ENCODE results near the gene ELMO1. TPM values are rescaled to one million over a fixed set of nuclear protein-coding genes. Genes with fewer than 3 reads are reported as not detected.

Gene ELMO1
- total and polyA plus RNA-seq, 2 experiments from 2014 or later = 6.5 to 24.9 TPM

DNA sequence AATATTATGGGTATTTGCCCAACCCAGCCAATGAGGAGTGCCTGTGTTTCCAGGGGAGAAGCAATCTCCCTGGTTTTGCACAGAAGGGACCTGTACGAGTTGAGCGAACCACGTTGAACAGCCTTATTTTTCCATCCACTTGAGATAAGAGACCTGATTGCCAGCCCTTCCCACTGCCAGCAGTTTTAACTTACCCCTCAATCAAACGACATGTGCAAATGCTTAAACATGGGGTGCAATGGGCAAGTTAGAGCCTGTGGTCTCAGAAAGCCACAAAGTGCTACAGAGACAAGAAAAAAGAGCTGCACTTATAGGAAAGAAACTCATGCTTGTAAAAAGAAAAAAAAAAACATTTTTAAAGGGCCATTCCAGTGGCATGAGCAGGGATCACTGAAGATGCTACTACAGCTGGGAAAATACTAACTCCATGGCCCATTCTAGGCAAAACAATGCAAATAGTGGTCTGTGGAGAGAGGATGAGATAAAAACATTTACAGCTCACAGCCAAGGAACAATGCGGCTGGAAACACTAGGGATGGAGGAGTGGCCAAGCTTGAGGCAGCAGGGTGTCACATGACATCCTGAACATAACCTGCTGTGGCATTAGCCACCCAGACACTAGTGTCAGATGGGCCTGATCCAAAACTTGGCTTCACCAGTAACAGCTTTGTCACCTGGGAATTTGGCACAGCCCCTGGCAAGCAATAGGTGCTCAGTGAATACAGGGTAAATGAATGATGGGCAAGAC, 162.8 kb downstream of the ELMO1 start:
- TF ChIP-seq POLR2AphosphoS5 (IDR thresholded peaks at IDR 0.05; ENCODE audit: low read depth) (no peak), ZNF331 (CRISPR knock-in tag; IDR thresholded peaks at IDR 0.05; ENCODE audit: low read depth) (no peak), ZNF114 (CRISPR knock-in tag; IDR thresholded peaks at IDR 0.05) (no peak), EZH2 (IDR thresholded peaks at IDR 0.05; ENCODE audit: low read depth, unreplicated experiment) (no peak), STAT1 (IDR thresholded peaks at IDR 0.05; ENCODE audit: unreplicated experiment) (no peak), EZH2phosphoT487 (IDR thresholded peaks at IDR 0.05; ENCODE audit: unreplicated experiment) (no peak), JUNB (IDR thresholded peaks at IDR 0.05; ENCODE audit: unreplicated experiment) (no peak), NANOG (IDR thresholded peaks at IDR 0.05; ENCODE audit: borderline replicate concordance) (no peak)
- TF ChIP-seq, protein P1, sequence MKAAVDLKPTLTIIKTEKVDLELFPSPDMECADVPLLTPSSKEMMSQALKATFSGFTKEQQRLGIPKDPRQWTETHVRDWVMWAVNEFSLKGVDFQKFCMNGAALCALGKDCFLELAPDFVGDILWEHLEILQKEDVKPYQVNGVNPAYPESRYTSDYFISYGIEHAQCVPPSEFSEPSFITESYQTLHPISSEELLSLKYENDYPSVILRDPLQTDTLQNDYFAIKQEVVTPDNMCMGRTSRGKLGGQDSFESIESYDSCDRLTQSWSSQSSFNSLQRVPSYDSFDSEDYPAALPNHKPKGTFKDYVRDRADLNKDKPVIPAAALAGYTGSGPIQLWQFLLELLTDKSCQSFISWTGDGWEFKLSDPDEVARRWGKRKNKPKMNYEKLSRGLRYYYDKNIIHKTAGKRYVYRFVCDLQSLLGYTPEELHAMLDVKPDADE (IDR thresholded peaks at IDR 0.05) = no peak
- TF ChIP-seq, protein P2, sequence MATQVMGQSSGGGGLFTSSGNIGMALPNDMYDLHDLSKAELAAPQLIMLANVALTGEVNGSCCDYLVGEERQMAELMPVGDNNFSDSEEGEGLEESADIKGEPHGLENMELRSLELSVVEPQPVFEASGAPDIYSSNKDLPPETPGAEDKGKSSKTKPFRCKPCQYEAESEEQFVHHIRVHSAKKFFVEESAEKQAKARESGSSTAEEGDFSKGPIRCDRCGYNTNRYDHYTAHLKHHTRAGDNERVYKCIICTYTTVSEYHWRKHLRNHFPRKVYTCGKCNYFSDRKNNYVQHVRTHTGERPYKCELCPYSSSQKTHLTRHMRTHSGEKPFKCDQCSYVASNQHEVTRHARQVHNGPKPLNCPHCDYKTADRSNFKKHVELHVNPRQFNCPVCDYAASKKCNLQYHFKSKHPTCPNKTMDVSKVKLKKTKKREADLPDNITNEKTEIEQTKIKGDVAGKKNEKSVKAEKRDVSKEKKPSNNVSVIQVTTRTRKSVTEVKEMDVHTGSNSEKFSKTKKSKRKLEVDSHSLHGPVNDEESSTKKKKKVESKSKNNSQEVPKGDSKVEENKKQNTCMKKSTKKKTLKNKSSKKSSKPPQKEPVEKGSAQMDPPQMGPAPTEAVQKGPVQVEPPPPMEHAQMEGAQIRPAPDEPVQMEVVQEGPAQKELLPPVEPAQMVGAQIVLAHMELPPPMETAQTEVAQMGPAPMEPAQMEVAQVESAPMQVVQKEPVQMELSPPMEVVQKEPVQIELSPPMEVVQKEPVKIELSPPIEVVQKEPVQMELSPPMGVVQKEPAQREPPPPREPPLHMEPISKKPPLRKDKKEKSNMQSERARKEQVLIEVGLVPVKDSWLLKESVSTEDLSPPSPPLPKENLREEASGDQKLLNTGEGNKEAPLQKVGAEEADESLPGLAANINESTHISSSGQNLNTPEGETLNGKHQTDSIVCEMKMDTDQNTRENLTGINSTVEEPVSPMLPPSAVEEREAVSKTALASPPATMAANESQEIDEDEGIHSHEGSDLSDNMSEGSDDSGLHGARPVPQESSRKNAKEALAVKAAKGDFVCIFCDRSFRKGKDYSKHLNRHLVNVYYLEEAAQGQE (IDR thresholded peaks at IDR 0.05; ENCODE audit: unreplicated experiment) = no peak
- TF ChIP-seq, protein P3, sequence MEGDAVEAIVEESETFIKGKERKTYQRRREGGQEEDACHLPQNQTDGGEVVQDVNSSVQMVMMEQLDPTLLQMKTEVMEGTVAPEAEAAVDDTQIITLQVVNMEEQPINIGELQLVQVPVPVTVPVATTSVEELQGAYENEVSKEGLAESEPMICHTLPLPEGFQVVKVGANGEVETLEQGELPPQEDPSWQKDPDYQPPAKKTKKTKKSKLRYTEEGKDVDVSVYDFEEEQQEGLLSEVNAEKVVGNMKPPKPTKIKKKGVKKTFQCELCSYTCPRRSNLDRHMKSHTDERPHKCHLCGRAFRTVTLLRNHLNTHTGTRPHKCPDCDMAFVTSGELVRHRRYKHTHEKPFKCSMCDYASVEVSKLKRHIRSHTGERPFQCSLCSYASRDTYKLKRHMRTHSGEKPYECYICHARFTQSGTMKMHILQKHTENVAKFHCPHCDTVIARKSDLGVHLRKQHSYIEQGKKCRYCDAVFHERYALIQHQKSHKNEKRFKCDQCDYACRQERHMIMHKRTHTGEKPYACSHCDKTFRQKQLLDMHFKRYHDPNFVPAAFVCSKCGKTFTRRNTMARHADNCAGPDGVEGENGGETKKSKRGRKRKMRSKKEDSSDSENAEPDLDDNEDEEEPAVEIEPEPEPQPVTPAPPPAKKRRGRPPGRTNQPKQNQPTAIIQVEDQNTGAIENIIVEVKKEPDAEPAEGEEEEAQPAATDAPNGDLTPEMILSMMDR (conservative IDR thresholded peaks at IDR 0.05; ENCODE audit: low read depth in 2 of 2) = no peak
- TF ChIP-seq, protein P4, sequence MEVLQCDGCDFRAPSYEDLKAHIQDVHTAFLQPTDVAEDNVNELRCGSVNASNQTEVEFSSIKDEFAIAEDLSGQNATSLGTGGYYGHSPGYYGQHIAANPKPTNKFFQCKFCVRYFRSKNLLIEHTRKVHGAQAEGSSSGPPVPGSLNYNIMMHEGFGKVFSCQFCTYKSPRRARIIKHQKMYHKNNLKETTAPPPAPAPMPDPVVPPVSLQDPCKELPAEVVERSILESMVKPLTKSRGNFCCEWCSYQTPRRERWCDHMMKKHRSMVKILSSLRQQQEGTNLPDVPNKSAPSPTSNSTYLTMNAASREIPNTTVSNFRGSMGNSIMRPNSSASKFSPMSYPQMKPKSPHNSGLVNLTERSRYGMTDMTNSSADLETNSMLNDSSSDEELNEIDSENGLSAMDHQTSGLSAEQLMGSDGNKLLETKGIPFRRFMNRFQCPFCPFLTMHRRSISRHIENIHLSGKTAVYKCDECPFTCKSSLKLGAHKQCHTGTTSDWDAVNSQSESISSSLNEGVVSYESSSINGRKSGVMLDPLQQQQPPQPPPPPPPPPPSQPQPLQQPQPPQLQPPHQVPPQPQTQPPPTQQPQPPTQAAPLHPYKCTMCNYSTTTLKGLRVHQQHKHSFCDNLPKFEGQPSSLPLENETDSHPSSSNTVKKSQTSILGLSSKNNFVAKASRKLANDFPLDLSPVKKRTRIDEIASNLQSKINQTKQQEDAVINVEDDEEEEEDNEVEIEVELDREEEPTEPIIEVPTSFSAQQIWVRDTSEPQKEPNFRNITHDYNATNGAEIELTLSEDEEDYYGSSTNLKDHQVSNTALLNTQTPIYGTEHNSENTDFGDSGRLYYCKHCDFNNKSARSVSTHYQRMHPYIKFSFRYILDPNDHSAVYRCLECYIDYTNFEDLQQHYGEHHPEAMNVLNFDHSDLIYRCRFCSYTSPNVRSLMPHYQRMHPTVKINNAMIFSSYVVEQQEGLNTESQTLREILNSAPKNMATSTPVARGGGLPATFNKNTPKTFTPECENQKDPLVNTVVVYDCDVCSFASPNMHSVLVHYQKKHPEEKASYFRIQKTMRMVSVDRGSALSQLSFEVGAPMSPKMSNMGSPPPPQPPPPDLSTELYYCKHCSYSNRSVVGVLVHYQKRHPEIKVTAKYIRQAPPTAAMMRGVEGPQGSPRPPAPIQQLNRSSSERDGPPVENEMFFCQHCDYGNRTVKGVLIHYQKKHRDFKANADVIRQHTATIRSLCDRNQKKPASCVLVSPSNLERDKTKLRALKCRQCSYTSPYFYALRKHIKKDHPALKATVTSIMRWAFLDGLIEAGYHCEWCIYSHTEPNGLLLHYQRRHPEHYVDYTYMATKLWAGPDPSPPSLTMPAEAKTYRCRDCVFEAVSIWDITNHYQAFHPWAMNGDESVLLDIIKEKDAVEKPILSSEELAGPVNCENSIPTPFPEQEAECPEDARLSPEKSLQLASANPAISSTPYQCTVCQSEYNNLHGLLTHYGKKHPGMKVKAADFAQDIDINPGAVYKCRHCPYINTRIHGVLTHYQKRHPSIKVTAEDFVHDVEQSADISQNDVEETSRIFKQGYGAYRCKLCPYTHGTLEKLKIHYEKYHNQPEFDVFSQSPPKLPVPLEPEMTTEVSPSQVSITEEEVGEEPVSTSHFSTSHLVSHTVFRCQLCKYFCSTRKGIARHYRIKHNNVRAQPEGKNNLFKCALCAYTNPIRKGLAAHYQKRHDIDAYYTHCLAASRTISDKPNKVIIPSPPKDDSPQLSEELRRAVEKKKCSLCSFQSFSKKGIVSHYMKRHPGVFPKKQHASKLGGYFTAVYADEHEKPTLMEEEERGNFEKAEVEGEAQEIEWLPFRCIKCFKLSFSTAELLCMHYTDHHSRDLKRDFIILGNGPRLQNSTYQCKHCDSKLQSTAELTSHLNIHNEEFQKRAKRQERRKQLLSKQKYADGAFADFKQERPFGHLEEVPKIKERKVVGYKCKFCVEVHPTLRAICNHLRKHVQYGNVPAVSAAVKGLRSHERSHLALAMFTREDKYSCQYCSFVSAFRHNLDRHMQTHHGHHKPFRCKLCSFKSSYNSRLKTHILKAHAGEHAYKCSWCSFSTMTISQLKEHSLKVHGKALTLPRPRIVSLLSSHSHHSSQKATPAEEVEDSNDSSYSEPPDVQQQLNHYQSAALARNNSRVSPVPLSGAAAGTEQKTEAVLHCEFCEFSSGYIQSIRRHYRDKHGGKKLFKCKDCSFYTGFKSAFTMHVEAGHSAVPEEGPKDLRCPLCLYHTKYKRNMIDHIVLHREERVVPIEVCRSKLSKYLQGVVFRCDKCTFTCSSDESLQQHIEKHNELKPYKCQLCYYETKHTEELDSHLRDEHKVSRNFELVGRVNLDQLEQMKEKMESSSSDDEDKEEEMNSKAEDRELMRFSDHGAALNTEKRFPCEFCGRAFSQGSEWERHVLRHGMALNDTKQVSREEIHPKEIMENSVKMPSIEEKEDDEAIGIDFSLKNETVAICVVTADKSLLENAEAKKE (CRISPR knock-in tag; IDR thresholded peaks at IDR 0.05) = no peak
- H3K9me2 ChIP-seq (ENCODE audit: insufficient read depth) = peaks cover 3% of the 10 kb centered on the region; the same call in 1 of the 2 replicates
- no peak overlapping the region for H3K4me3 Mint-ChIP-seq

More for the DNA sequence above, 162.8 kb downstream of the ELMO1 start:
- no peak overlapping the region for H3K4me2 ChIP-seq
- peaks cover 4% of the 10 kb centered on the region for H3K9me3 Mint-ChIP-seq
- H4K20me1 ChIP-seq (replicated peaks; ENCODE audit: insufficient read depth) = no peaks in the 10 kb centered on the region
- H3K27me3 ChIP-seq (ENCODE audit: insufficient read depth) = no peaks in the 10 kb centered on the region
- H3F3A ChIP-seq (replicated peaks; ENCODE audit: low read depth) = no peaks in the 10 kb centered on the region
- no peak overlapping the region for H3K4me3 ChIP-seq
- no peak for DNase-seq (ENCODE audit: low spot score)
- peaks cover 29% of the 10 kb centered on the region for H3K4me1 Mint-ChIP-seq
- peaks cover 4% of the 10 kb centered on the region; the same call in 1 of the 3 replicates for H3K36me3 Mint-ChIP-seq (ENCODE audit: low read depth)
- H2AFZ ChIP-seq = no peak overlapping the region
- no peak overlapping the region for H3K27ac Mint-ChIP-seq
- peaks cover 2% of the 10 kb centered on the region for H3K27me3 Mint-ChIP-seq (ENCODE audit: insufficient read depth, low read depth, poor library complexity)
- ATAC-seq = no peak
- no peaks in the 10 kb centered on the region for H3K4me1 ChIP-seq (ENCODE audit: insufficient read depth)
- H3K79me2 ChIP-seq (replicated peaks; ENCODE audit: insufficient read depth) = no peaks in the 10 kb centered on the region
- no peak overlapping the region for H3K27ac ChIP-seq (ENCODE audit: low read depth)
- no peaks in the 10 kb centered on the region for H3K36me3 ChIP-seq (ENCODE audit: insufficient read depth)

Data from GM23338 (cell line).